Glutamatergic neuron (in vitro differentiated cells): Measurements from ENCODE around the gene MAGEA9. TPM values are rescaled to one million over a fixed set of nuclear protein-coding genes. Genes with fewer than 3 reads are reported as not detected.
"Not testable (repeated sequence)": the region's sequence is repeated elsewhere in the genome, so short reads cannot be mapped to it uniquely, and the experiment has no call there.

Experiments
- DNase-seq: peaks from one replicate; pipeline ENCODE4 v3.0.0; 2022
- H3K27ac Mint-ChIP-seq: one replicate; pipeline ENCODE4 v1.8.0; 2020; ENCODE audit warnings: mild to moderate bottlenecking, mixed read lengths, inconsistent platforms; ENCODE audit not compliant: unreplicated experiment
- H3K27me3 Mint-ChIP-seq: one replicate; pipeline ENCODE4 v1.8.0; 2020; ENCODE audit warnings: mild to moderate bottlenecking, moderate library complexity, mixed read lengths, inconsistent platforms; ENCODE audit not compliant: unreplicated experiment
- H3K36me3 Mint-ChIP-seq: one replicate; pipeline ENCODE4 v1.8.0; 2020; ENCODE audit warnings: mild to moderate bottlenecking, mixed read lengths, inconsistent platforms; ENCODE audit not compliant: unreplicated experiment
- H3K4me1 Mint-ChIP-seq: one replicate; pipeline ENCODE4 v1.8.0; 2020; ENCODE audit warnings: mild to moderate bottlenecking, low read depth, mixed read lengths, inconsistent platforms; ENCODE audit not compliant: unreplicated experiment
- H3K4me3 Mint-ChIP-seq: one replicate; pipeline ENCODE4 v1.8.0; 2020; ENCODE audit warnings: mild to moderate bottlenecking, mixed read lengths, inconsistent platforms; ENCODE audit not compliant: unreplicated experiment
- H3K9me3 Mint-ChIP-seq: one replicate; pipeline ENCODE4 v1.8.0; 2020; ENCODE audit warnings: mild to moderate bottlenecking, moderate library complexity, mixed read lengths, inconsistent platforms; ENCODE audit not compliant: unreplicated experiment
- total RNA-seq: library from RNA; stranded (reverse); fragmentation: NEBNext Ultra II Directional; extraction: Animal tissue kit (Norgen Biotek cat#: 25700); gene quantifications from one replicate; pipeline ENCODE4 v1.2.1, GENCODE V29; 2021; ENCODE audit not compliant: unreplicated experiment
- TF ChIP-seq, protein P1 (sequence below): fragments of 200-600 bp; sonication (generic); IDR thresholded peaks from one replicate; pipeline ENCODE4 v1.5.0; 2021; ENCODE audit not compliant: partially characterized antibody, unreplicated experiment

Gene MAGEA9
- total RNA-seq, 1 donor from 2014 or later, result not detected

- H3K27me3 Mint-ChIP-seq, result no peaks in the 10 kb centered on the region
- peak overlapping the region; percentile 84 for H3K4me3 Mint-ChIP-seq
- H3K4me1 Mint-ChIP-seq, result peaks cover 9% of the 10 kb centered on the region
- H3K9me3 Mint-ChIP-seq, result peaks cover 1% of the 10 kb centered on the region
- H3K27ac Mint-ChIP-seq, result peak overlapping the region; percentile 7
- no peaks in the 10 kb centered on the region for H3K36me3 Mint-ChIP-seq
- TF ChIP-seq, protein P1, sequence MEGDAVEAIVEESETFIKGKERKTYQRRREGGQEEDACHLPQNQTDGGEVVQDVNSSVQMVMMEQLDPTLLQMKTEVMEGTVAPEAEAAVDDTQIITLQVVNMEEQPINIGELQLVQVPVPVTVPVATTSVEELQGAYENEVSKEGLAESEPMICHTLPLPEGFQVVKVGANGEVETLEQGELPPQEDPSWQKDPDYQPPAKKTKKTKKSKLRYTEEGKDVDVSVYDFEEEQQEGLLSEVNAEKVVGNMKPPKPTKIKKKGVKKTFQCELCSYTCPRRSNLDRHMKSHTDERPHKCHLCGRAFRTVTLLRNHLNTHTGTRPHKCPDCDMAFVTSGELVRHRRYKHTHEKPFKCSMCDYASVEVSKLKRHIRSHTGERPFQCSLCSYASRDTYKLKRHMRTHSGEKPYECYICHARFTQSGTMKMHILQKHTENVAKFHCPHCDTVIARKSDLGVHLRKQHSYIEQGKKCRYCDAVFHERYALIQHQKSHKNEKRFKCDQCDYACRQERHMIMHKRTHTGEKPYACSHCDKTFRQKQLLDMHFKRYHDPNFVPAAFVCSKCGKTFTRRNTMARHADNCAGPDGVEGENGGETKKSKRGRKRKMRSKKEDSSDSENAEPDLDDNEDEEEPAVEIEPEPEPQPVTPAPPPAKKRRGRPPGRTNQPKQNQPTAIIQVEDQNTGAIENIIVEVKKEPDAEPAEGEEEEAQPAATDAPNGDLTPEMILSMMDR, result no peak
- peak; percentile 32 for DNase-seq
These were observed 48.6 kb downstream of the MAGEA9 start for GRCh38 chrX:149830192-149830873.

GRCh38 chrX:149831473-149831872 is 49.7 kb downstream of the MAGEA9 start:
- Mint-ChIP-seq H3K4me1 (peaks cover 9% of the 10 kb centered on the region), H3K9me3 (peaks cover 1% of the 10 kb centered on the region), H3K27ac (no peak overlapping the region), H3K4me3 (no peak overlapping the region), H3K36me3 (no peaks in the 10 kb centered on the region), H3K27me3 (no peaks in the 10 kb centered on the region)
- TF ChIP-seq, protein P1, result no peak
- DNase-seq, result no peak

DNA sequence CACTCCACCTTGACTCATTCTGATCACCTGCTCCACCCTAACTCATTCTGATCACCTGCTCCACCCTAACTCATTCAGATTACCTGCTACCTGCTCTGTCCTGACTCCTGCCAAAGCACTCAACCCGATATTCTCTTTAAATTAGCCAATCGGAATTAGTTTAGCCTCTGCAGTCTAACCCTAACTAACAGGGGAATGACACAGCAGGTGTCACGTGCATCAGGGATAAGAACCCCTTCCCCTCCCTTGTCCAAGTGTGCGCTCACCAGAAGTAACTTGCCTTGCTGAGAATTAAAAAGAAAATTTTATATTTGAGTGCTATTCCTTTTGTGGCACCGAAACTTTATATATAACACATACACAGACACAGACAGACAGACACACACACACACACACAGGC is 55.0 kb downstream of the MAGEA9 start:
- not testable (repeated sequence) for H3K27me3 Mint-ChIP-seq, DNase-seq, H3K27ac Mint-ChIP-seq, H3K36me3 Mint-ChIP-seq, H3K9me3 Mint-ChIP-seq, H3K4me3 Mint-ChIP-seq, H3K4me1 Mint-ChIP-seq

- peaks cover 1% of the 10 kb centered on the region for H3K9me3 Mint-ChIP-seq
- no peak overlapping the region for H3K27ac Mint-ChIP-seq
- no peak overlapping the region for H3K4me3 Mint-ChIP-seq
- no peak for DNase-seq
- TF ChIP-seq, protein P1, result no peak
- H3K36me3 Mint-ChIP-seq, result no peaks in the 10 kb centered on the region
- no peaks in the 10 kb centered on the region for H3K27me3 Mint-ChIP-seq
- no peaks in the 10 kb centered on the region for H3K4me1 Mint-ChIP-seq
These were observed 55.4 kb downstream of the MAGEA9 start for GRCh38 chrX:149837167-149837566.

Other genes with a start within 250 kb of the MAGEA9 start
- 27.7 TPM for gene EOLA1, start 240.9 kb upstream of the MAGEA9 start, total RNA-seq
- not detected for gene HSFX3, start 232.0 kb upstream of the MAGEA9 start, total RNA-seq
- gene MAGEA9B, start 194.5 kb upstream of the MAGEA9 start, total RNA-seq, result not detected
- gene HSFX2, start 186.6 kb upstream of the MAGEA9 start, total RNA-seq, result 1.0 TPM
- 34.6 TPM for gene TMEM185A, start 150.1 kb upstream of the MAGEA9 start, total RNA-seq
- gene MAGEA11, start 69.9 kb upstream of the MAGEA9 start, total RNA-seq, result not detected
- gene HSFX1, start 7.9 kb upstream of the MAGEA9 start, total RNA-seq, result 1.8 TPM
- gene MAGEA8, start 99.3 kb downstream of the MAGEA9 start, total RNA-seq, result not detected
- not detected for gene HSFX4, start 147.6 kb downstream of the MAGEA9 start, total RNA-seq
- gene EOLA2, start 156.6 kb downstream of the MAGEA9 start, total RNA-seq, result 53.0 TPM